ENCODE data around the gene SNX6. TPM values are rescaled to one million over a fixed set of nuclear protein-coding genes. Genes with fewer than 3 reads are reported as not detected.
"Not testable (repeated sequence)": the region's sequence is repeated elsewhere in the genome, so short reads cannot be mapped to it uniquely, and the experiment has no call there.

SNX6 gene
- total RNA-seq, 4 donors from 2014 or later = 60.8 to 118 (median 80.5) TPM

DNA sequence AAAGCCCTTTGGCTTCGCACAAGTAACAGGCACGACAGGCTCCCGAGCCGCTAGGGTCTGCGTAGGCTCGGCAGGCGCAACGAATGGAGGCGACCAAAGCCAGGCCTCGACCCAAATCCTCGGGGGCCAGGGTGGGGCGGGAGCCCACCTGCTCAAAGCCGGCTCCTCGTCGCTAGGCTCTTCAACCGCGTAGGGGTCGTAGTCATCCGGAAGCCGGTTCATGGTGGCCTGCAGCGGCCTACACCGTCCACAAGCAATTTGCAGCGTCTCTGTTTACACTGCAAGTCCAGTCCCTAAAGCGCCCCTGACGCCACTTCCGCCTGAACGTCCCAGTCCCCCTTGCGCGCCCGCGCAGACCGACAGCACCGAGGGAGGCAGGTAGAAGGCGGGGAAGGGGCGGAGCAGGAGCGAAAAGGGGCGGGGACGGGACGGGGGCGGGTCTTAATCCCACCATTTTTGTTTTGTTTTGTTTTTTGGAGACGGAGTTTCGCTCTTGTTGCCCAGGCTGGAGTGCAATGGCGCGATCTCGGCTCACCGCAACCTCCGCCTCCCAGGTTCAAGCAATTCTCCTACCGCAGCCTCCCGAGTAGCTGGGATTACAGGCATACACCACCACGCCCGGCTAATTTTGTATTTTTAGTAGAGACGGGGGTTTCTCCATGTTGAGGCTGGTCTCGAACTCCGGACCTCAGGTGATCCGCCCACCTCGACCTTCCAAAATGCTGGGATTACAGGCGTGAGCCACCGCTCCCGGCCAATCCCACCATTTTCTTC lies 90.4 kb downstream of the SNX6 start, which contains the start of gene EAPP:
TSS of gene EAPP (minus strand) at position 295 of the 774 bp plus-strand sequence. CDS start at position 222, 73 bp downstream.
- H3K4me3 ChIP-seq = peak within 1 kb of the TSS; percentile 74 to 98 (median 91)
- peak within 1 kb of the TSS; percentile 98 to 100 (median 98) for H3K27ac ChIP-seq
- peaks cover 0 to 31% (median 11%) of the 10 kb centered on the region in 4 donors for H3K4me1 ChIP-seq
- H3K36me3 ChIP-seq = peaks cover 0 to 30% (median 6%) of the 10 kb centered on the region in 3 donors
- WGBS, 2 donors = 2 to 5% methylated on average over 38 to 54 of the region's 59 CpGs
- TF ChIP-seq POLR2A (IDR thresholded peaks at IDR 0.05) (peak; percentile 87 to 97), EP300 (IDR thresholded peaks at IDR 0.05) (peak; percentile 94 to 99)
- TF ChIP-seq, protein P1, sequence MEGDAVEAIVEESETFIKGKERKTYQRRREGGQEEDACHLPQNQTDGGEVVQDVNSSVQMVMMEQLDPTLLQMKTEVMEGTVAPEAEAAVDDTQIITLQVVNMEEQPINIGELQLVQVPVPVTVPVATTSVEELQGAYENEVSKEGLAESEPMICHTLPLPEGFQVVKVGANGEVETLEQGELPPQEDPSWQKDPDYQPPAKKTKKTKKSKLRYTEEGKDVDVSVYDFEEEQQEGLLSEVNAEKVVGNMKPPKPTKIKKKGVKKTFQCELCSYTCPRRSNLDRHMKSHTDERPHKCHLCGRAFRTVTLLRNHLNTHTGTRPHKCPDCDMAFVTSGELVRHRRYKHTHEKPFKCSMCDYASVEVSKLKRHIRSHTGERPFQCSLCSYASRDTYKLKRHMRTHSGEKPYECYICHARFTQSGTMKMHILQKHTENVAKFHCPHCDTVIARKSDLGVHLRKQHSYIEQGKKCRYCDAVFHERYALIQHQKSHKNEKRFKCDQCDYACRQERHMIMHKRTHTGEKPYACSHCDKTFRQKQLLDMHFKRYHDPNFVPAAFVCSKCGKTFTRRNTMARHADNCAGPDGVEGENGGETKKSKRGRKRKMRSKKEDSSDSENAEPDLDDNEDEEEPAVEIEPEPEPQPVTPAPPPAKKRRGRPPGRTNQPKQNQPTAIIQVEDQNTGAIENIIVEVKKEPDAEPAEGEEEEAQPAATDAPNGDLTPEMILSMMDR (IDR thresholded peaks at IDR 0.05) = peak in 2 of 5 experiments; percentile 30 to 55
- no peaks in the 10 kb centered on the region for H3K9me3 ChIP-seq
- no peaks in the 10 kb centered on the region for H3K27me3 ChIP-seq
- DNase-seq (ENCODE audit: low spot score in 2 of 2) = peak; percentile 94 to 95

DNA sequence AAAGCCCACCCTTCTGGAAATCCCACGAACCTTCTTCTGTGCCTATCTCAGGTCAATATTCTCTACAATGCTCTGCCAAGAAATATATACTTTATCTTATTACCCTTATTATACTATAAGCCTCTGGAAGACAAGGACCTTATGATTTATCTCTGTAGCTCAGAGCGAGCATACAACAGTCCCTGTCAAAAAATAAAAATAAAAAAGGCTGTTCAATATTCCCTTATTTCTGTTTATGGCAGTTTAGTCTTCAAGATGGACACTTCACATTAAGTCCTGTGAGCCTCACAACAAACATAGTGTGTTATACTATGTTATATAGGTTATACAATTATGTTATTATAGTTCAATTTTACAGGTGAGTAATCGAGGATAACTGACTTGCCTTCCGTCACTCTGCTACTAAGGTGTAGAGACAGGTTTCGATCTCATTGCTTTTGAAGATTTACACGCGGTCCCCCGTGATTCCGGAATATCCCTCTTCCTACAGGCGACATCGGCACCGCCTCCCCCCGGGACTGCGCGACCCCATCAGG lies 91.0 kb downstream of the SNX6 start:
- Histone ChIP-seq H3K36me3 (peaks cover 0 to 36% (median 6%) of the 10 kb centered on the region in 3 donors), H3K4me1 (peaks cover 0 to 31% (median 11%) of the 10 kb centered on the region in 4 donors), H3K27ac (peak overlapping the region; percentile 98 to 100 (median 98)), H3K9me3 (no peaks in the 10 kb centered on the region), H3K27me3 (no peaks in the 10 kb centered on the region), H3K4me3 (peak overlapping the region; percentile 74 to 98 (median 91))
- no peak for DNase-seq (ENCODE audit: low spot score in 2 of 2)
- no peak for TF ChIP-seq POLR2A (IDR thresholded peaks at IDR 0.05)
- no peak for TF ChIP-seq EP300 (IDR thresholded peaks at IDR 0.05)
- TF ChIP-seq, protein P1 (IDR thresholded peaks at IDR 0.05) = no peak
- WGBS, 2 donors = 2 to 3% methylated on average over 15 of the region's 15 CpGs

DNA sequence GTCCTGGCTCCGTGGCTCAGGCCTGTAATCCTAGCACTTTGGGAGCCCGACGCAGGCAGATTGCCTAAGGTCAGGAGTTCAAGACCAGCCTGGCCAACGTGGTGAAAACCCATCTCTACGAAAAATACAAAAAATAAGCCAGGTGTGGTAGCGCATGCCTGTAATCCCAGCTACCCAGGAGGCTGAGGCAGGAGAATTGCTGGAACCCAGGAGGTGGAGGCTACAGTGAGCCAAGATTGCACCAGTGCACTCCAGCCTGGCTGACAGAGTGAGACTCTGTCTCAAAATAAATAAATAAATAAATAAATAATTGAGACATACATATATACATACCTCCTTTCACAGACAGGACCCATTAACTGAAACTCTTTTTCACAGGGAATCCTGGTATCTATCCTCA lies 91.9 kb downstream of the SNX6 start:
- Histone ChIP-seq H3K36me3 (peaks cover 0 to 45% (median 6%) of the 10 kb centered on the region in 3 donors), H3K4me1 (peaks cover 0 to 31% (median 11%) of the 10 kb centered on the region in 4 donors), H3K27ac (peak overlapping the region in 3 of 4 donors; percentile 98 to 100 (median 99)), H3K4me3 (peak overlapping the region; percentile 74 to 98 (median 91))
- not testable (repeated sequence) for H3K27me3 ChIP-seq; DNase-seq (ENCODE audit: low spot score in 2 of 2); H3K9me3 ChIP-seq
- WGBS, 2 donors = 61 to 68% methylated on average over 6 of the region's 6 CpGs

DNA sequence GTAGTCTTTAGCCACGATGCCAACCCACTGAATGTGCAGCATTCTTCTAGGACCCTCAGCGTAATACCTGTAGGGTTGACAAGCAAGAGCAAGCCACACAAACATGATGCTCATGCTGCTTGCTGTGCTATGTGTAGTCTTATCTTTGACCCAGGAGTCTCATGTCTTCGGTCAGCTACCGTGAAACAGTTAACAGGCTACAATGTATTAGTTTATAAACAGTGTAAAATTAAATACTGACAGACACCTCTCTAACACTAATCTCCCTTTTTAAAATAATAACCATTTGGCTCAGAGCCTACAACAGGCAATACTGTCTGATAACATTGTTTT lies 92.3 kb downstream of the SNX6 start:
- WGBS, 2 donors = 83 to 87% methylated on average over 4 of the region's 4 CpGs
- no peak for DNase-seq (ENCODE audit: low spot score in 2 of 2)
- Histone ChIP-seq H3K36me3 (peaks cover 0 to 49% (median 8%) of the 10 kb centered on the region in 3 donors), H3K27ac (peak overlapping the region in 2 of 4 donors; percentile 98 to 100), H3K27me3 (no peaks in the 10 kb centered on the region), H3K9me3 (no peaks in the 10 kb centered on the region), H3K4me1 (peaks cover 0 to 31% (median 11%) of the 10 kb centered on the region in 4 donors), H3K4me3 (peak overlapping the region in 2 of 4 donors; percentile 97 to 98)
- TF ChIP-seq, protein P1 (IDR thresholded peaks at IDR 0.05) = no peak
- TF ChIP-seq EP300 (IDR thresholded peaks at IDR 0.05) (no peak), POLR2A (IDR thresholded peaks at IDR 0.05) (no peak)

DNA sequence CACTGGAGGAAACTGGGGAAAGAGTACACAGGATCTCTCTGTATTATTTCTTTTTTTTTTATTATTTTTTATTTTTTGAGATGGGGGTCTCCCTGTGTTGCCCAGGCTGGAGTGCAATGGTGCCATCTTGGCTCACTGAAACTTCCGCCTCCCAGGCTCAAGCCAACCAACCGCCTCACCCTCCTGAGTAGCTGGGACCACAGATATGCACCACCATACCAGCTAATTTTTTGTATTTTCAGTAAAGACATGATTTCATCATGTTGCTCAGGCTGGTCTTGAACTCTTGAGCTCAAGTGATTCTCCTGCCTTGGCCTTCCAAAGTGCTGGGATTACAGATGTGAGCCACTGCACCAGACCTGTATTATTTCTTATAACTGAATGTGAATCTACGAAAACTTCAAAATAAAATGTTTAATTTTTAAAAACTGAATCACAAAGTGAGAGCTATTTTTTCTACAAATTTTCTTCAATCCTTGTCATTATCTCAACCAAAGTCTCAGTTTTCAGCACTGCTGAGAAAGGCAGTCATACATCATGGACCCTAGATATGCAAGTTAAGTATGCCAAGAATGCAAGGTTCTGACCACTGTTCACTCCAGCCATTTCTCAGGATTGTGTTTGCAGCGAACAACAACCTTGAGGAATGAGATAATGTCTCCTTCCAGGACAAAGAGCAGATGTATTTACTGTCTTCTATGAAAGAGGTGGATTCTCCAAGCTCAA lies 92.8 kb downstream of the SNX6 start:
- no peaks in the 10 kb centered on the region for H3K27me3 ChIP-seq
- H3K4me1 ChIP-seq = peaks cover 0 to 31% (median 11%) of the 10 kb centered on the region in 4 donors
- H3K27ac ChIP-seq = peak overlapping the region in 1 of 4 donors; percentile 100
- TF ChIP-seq, protein P1 (IDR thresholded peaks at IDR 0.05) = no peak
- no peak for TF ChIP-seq POLR2A (IDR thresholded peaks at IDR 0.05)
- no peak for TF ChIP-seq EP300 (IDR thresholded peaks at IDR 0.05)
- WGBS, 2 donors = 81 to 86% methylated on average over 4 of the region's 4 CpGs
- peaks cover 0 to 55% (median 10%) of the 10 kb centered on the region in 3 donors for H3K36me3 ChIP-seq
- no peak for DNase-seq (ENCODE audit: low spot score in 2 of 2)
- H3K4me3 ChIP-seq = no peak overlapping the region
- no peaks in the 10 kb centered on the region for H3K9me3 ChIP-seq

All from tibial nerve (tissue), 4 donors.